Measurements from ENCODE around the gene APAF1. TPM values are rescaled to one million over a fixed set of nuclear protein-coding genes. Genes with fewer than 3 reads are reported as not detected.
A peak's percentile ranks its signal among the peaks of the same experiment; 100 is the strongest.
"Not testable (repeated sequence)": the region's sequence is repeated elsewhere in the genome, so short reads cannot be mapped to it uniquely, and the experiment has no call there.

The APAF1 gene
- total RNA-seq, 1 donor from 2014 or later, result 20.7 TPM

DNA sequence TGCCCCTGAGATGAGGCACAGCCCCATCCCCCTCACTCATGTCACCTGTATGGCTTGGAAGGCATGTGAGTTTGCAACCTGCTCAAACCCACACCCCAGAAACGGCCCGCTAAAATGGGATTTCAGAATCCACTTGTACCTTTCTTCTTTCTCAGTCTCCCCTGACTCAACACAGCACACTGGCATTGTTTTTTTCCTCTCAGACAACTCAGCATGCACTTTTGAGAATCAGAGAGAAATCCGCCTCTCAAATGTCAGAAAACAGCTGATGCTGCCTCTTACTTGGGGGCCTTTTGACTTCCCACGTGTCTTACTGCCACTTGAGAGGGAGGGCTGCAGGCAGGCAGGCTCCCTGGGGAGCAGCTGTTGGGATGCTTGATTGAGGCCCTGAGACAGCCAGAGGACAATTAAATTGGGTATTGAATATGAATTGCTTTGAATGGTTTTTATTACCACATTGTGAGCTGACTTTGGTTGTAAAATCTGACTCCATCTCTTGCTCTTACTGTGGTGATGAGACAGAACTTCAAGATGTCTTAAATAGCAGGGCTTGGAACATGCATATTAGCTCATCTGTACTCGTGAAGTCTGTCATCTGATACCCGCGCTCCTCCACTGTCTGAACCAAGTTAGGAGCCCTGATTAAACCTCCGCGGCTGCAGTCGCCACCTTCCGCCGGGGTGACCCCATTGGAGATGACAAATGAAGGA lies 96.6 kb downstream of the APAF1 start:
- Mint-ChIP-seq H3K9me3 (no peaks in the 10 kb centered on the region), H3K27ac (peak overlapping the region; percentile 97), H3K36me3 (ENCODE audit: low read depth) (peaks cover 7% of the 10 kb centered on the region), H3K27me3 (peaks cover 4% of the 10 kb centered on the region), H3K4me3 (peak overlapping the region; percentile 57), H3K4me1 (peaks cover 64% of the 10 kb centered on the region)
- intact Hi-C loops (cut with micrococcal nuclease), result loop anchor here (1.0 to 5.0 kb wide), 6 partner anchors 13 to 239 kb away; partner anchors contain the start of genes IKBIP and TMPO
- peak; percentile 62 for DNase-seq

DNA sequence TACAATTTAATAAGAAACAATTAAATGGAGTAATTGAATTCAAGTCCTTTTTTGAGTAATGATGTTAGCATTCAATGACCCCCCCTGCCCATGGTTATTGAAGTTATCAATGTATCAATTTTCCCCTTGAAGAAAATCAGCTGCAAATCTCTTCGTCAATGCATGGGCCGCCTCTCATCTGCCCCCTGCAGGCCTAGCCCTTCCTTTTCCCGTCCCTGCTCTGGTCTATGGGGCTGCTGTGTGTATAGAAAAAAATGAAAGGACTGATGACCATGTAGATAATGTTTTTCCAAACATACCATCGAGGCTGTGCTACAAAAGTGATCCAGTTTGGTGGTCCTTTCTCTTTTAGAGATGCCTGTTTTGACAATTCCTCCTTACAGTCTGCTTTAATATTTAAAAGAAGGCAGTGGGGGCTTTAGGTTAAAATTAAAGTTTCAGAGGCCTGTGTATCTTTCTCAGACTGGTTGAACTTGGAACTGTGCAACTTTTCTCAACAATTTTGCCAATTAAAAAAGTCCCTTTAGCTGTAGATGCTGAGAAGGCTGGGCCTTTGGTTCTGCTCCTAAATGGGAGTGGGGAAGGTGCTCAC lies 98.4 kb downstream of the APAF1 start:
- Mint-ChIP-seq H3K27me3 (peaks cover 11% of the 10 kb centered on the region), H3K4me1 (peaks cover 52% of the 10 kb centered on the region), H3K9me3 (no peaks in the 10 kb centered on the region), H3K27ac (peak overlapping the region; percentile 67), H3K4me3 (peak overlapping the region; percentile 68), H3K36me3 (ENCODE audit: low read depth) (peaks cover 2% of the 10 kb centered on the region)
- intact Hi-C loops (cut with micrococcal nuclease), result loop anchor here (1.0 to 5.0 kb wide), 5 partner anchors 17 to 241 kb away; partner anchors contain the start of gene TMPO
- peak; percentile 83 for DNase-seq

DNA sequence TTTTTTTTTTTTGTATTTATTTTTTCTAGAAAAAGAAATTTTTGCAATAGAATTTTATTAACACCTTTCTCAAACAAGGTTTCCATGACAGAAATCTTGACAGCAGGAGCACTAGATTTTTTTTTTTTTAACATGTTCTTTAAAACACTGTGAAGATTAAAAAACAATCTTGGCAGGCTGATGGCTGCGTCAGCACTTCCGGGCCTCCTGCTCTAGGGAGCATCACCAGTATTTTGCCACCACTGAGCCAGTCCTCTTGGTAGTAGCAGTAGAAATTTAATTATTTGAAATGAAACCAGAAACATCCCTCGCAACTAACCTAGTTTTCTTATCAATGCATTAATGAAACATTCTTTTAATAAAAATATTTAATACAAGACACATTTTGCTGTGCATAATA lies 99.6 kb downstream of the APAF1 start:
- Mint-ChIP-seq H3K4me1 (peaks cover 42% of the 10 kb centered on the region), H3K27me3 (peaks cover 11% of the 10 kb centered on the region), H3K9me3 (no peaks in the 10 kb centered on the region), H3K36me3 (ENCODE audit: low read depth) (peaks cover 2% of the 10 kb centered on the region), H3K4me3 (peak overlapping the region; percentile 71), H3K27ac (no peak overlapping the region)
- intact Hi-C loops (cut with micrococcal nuclease), result loop anchor here (5.0 kb wide), 4 partner anchors 87 to 1828 kb away; partner anchors contain the start of genes GAS2L3 and TMPO
- no peak for DNase-seq

DNA sequence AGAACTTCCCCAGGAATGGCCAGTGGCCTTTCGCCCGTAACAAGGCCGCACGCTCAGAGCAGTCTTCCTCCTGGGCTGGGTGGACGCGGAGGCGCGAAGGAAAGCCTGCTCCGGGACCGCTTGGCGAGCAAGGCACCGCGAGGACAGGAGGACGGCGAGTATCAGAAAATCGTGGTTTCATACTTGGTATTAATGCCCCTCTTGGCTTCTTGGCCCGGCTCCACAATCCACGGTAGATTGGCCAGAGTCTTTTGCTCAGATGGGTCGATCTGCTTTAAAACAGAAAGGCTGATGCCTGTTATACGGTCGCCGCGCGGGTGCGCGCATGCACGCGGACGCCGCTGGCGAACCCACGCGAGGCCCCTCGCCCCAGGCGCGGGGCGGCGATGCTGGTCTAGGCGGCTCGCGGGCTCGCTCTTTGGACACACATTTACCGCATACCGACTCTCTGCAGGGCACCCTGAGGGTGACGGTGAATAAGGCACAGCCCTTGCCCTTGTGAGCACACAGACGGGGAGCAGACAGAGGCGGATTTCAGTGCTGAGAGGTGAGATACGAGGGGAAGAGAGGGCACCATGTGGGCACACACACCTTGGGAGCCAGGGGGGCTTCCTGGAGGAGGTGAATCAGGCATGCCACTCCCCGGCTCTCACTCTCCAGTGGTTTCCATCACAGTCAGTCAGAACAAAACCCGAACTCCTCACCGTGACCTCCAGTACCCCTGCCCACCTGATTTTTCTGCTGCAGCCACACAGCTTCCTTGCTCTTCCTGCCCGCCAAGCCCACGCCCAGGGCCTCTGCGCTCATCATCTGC lies 100.7 kb downstream of the APAF1 start:
- Mint-ChIP-seq H3K27ac (peak overlapping the region; percentile 85), H3K4me1 (peaks cover 34% of the 10 kb centered on the region), H3K4me3 (peak overlapping the region; percentile 86), H3K36me3 (ENCODE audit: low read depth) (peaks cover 2% of the 10 kb centered on the region), H3K27me3 (peaks cover 11% of the 10 kb centered on the region), H3K9me3 (no peaks in the 10 kb centered on the region)
- intact Hi-C loops (cut with micrococcal nuclease), result loop anchor here (1.0 to 5.0 kb wide), 2 partner anchors 9 to 1827 kb away; partner anchors contain the start of gene GAS2L3
- peak; percentile 83 for DNase-seq

DNA sequence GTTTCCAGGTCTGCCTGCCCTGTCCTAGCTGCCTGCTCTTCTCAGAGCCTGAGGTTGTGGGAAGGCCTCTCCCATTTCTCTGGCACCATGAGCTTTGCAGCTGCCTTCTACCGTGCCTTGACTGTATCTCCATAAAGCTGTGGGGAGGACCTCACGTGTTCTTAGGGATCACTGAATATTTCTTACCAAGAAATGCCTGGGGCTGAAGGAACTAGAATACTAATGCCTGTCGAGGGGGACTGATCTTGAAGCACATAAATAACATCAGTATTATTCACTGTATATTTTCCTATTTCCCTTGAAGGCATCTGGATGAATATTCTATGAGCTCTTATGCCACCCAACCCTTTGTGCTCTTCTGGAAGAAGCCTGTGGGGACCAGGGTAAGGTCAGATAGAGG lies 103.4 kb downstream of the APAF1 start:
- intact Hi-C loops (cut with micrococcal nuclease), result loop anchor here (5.0 kb wide), 1 partner anchor 1824 kb away; the partner anchor contains the start of gene GAS2L3
- Mint-ChIP-seq H3K4me3 (no peak overlapping the region), H3K9me3 (no peaks in the 10 kb centered on the region), H3K4me1 (peaks cover 14% of the 10 kb centered on the region), H3K36me3 (ENCODE audit: low read depth) (peaks cover under 1% of the 10 kb centered on the region), H3K27me3 (peaks cover 11% of the 10 kb centered on the region), H3K27ac (no peak overlapping the region)
- no peak for DNase-seq

DNA sequence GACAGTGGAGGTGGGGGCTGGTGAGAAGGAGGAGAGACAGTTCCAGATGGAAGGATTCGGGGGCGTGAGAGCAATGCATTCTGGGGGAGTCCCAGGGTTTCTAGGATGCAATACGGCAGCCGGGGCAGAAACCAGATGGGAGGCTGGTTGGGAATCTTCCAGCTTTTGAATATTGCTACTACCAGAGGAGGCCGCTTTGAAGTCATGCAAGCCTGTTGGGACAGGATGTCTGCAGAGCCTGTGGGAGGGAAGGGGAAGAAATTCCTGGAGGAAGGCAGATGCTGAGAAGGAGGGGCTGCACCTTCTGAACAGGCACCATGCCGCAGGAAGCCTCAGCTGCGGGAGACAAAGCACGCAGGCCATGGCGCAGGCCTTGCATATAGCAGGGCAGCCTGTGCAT lies 105.4 kb downstream of the APAF1 start:
- H3K27me3 Mint-ChIP-seq, result peaks cover 11% of the 10 kb centered on the region
- no peak overlapping the region for H3K4me3 Mint-ChIP-seq
- no peak for DNase-seq
- no peaks in the 10 kb centered on the region for H3K9me3 Mint-ChIP-seq
- H3K27ac Mint-ChIP-seq, result no peak overlapping the region
- no peaks in the 10 kb centered on the region for H3K36me3 Mint-ChIP-seq (ENCODE audit: low read depth)
- intact Hi-C loops (cut with micrococcal nuclease), result no loop called here
- H3K4me1 Mint-ChIP-seq, result peaks cover 25% of the 10 kb centered on the region

DNA sequence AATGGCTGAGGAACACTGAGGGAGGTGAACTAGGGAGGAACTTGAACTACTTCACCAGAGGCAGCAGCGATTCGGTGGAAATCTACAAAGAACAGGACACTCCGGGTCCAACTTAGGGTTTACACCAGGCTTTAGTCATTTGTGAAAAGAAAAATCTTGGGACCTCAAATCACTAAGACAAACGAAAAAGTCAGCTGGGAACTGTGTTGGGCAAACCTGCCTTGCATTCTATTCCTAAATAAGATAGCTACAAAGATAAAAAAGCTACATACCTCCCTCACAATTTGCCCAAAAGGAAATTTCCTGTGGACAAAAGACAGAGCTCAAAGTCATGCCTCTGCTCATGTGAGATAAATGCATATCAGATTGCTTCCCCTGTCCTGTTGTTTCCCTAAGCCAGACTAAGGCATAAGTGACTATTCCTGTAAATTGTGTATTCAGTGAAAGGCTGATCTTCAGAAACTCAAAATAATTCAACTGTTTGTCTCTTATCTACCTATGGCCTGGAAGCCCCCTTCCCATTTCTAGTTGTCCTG lies 106.6 kb downstream of the APAF1 start:
- DNase-seq, result no peak
- intact Hi-C loops (cut with micrococcal nuclease), result no loop called here
- H3K36me3 Mint-ChIP-seq (ENCODE audit: low read depth), result no peaks in the 10 kb centered on the region
- H3K4me3 Mint-ChIP-seq, result no peak overlapping the region
- H3K27me3 Mint-ChIP-seq, result peaks cover 7% of the 10 kb centered on the region
- H3K9me3 Mint-ChIP-seq, result peaks cover 3% of the 10 kb centered on the region
- no peak overlapping the region for H3K27ac Mint-ChIP-seq
- H3K4me1 Mint-ChIP-seq, result peaks cover 19% of the 10 kb centered on the region

DNA sequence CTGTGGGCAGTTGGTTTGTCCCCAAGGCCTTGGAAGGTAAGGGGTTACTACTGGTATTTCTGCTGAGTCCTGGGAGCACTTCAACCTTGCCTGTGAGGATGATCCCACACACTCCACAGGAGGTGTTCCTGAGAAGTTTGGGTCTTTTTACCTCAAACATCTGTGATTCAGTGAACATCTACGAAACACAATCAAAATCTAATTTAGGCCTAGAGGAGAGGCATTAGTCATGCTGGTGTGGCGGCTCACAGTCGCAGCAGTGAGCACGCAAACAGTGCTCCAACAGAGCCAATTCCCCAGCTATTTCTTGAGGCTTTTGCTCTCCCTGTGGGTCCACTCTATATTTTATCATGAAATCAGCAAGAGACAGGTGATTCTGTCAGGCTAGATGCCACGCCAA lies 107.6 kb downstream of the APAF1 start:
- DNase-seq, result no peak
- peaks cover 19% of the 10 kb centered on the region for H3K4me1 Mint-ChIP-seq
- intact Hi-C loops (cut with micrococcal nuclease), result no loop called here
- peaks cover under 1% of the 10 kb centered on the region for H3K27me3 Mint-ChIP-seq
- H3K4me3 Mint-ChIP-seq, result no peak overlapping the region
- no peak overlapping the region for H3K27ac Mint-ChIP-seq
- peaks cover 3% of the 10 kb centered on the region for H3K9me3 Mint-ChIP-seq
- no peaks in the 10 kb centered on the region for H3K36me3 Mint-ChIP-seq (ENCODE audit: low read depth)

DNA sequence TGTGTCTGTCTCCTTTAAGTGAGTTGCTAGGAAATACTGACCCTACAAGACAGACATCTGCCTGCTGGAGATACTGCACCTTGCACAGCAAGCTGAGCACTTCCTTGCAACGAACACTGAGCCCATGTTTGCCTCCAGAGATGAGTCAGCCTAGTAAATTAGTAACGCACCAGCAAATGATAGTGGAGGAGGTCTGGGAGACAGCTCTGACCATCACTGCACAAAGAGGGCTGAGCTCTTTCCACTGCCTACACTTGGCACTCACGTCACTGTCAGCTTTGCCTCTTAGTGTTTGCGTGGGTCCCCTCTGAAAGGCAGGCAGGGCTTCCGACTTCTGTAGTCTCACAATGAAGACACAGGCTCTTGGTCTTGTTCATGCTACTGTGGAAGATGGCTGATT lies 109.0 kb downstream of the APAF1 start:
- peak; percentile 75 for DNase-seq
- Mint-ChIP-seq H3K4me1 (peaks cover 19% of the 10 kb centered on the region), H3K4me3 (peak overlapping the region; percentile 31), H3K36me3 (ENCODE audit: low read depth) (no peaks in the 10 kb centered on the region), H3K27me3 (no peaks in the 10 kb centered on the region), H3K27ac (peak overlapping the region; percentile 78), H3K9me3 (peaks cover 3% of the 10 kb centered on the region)
- intact Hi-C loops (cut with micrococcal nuclease), result loop anchor here (1.0 kb wide), 2 partner anchors 8 to 13 kb away; no protein-coding TSS in a partner anchor

DNA sequence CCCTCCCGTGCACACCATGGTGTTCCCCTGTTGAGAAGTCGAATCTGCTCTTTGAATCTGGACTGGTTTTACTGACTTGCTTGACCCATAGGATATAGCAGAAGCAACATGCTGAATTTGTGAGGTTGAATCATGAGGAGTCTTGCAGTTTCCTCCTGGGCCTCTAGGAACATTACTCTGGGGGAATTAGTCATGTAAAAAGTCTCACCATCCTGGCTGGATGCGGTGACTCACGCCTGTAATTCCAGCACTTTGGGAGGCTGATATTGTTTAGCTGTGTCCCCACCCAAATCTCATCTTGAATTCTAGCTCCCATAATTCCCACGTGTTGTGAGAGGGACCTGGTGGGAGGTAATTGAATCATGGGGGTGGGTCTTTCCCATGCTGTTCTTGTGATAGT lies 110.8 kb downstream of the APAF1 start:
- Mint-ChIP-seq H3K27ac (peak overlapping the region; percentile 14), H3K4me1 (peaks cover 17% of the 10 kb centered on the region)
- DNase-seq; H3K4me3 Mint-ChIP-seq; H3K36me3 Mint-ChIP-seq (ENCODE audit: low read depth); H3K27me3 Mint-ChIP-seq; intact Hi-C loops (cut with micrococcal nuclease); H3K9me3 Mint-ChIP-seq: not testable (repeated sequence)

DNA sequence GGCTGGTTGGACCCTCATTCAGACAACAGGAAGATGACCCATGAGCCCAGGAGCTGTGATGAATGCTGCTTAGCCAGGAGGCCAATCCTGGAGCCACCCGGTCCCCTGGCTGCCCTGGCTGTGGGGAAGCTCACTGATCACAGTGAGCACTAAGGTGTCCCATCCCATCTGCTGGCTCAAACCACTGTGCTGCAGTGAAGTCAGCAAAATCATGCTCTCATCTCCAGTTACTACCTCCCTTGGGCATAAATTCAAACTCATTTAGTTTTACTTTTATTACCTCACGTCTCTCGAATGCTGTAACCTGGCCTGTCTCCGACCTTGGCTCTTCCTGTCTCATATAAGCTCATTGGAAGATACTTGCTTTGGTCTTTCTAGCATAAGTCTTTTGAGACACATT lies 112.4 kb downstream of the APAF1 start:
- Mint-ChIP-seq H3K27me3 (peaks cover 5% of the 10 kb centered on the region), H3K36me3 (ENCODE audit: low read depth) (no peaks in the 10 kb centered on the region), H3K4me3 (no peak overlapping the region), H3K27ac (no peak overlapping the region), H3K4me1 (peaks cover 17% of the 10 kb centered on the region), H3K9me3 (peaks cover 3% of the 10 kb centered on the region)
- no peak for DNase-seq
- intact Hi-C loops (cut with micrococcal nuclease), result no loop called here

DNA sequence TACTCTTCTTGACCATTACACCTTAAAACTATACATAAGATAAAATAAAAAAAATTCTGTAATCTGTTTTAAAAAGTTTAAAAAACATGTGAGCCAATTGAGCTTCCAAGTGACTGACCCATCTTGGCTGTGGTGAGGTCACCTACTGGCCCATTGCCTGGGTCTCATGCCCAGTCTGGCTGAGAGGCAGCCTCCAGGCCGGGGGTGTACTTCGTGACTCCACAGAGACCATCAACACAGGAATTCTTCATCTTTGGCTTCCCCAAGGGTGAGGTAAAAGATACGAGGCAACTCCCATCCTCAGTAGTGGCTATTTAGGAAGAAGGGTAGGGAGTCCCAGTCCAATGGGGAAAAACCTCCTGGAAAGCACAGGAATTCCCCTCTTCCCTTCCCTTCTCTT lies 113.2 kb downstream of the APAF1 start:
- no peak overlapping the region for H3K27ac Mint-ChIP-seq
- DNase-seq, result no peak
- H3K9me3 Mint-ChIP-seq, result peaks cover 3% of the 10 kb centered on the region
- peaks cover 15% of the 10 kb centered on the region for H3K4me1 Mint-ChIP-seq
- no peak overlapping the region for H3K4me3 Mint-ChIP-seq
- H3K27me3 Mint-ChIP-seq, result peaks cover 8% of the 10 kb centered on the region
- H3K36me3 Mint-ChIP-seq (ENCODE audit: low read depth), result no peaks in the 10 kb centered on the region
- intact Hi-C loops (cut with micrococcal nuclease), result no loop called here

DNA sequence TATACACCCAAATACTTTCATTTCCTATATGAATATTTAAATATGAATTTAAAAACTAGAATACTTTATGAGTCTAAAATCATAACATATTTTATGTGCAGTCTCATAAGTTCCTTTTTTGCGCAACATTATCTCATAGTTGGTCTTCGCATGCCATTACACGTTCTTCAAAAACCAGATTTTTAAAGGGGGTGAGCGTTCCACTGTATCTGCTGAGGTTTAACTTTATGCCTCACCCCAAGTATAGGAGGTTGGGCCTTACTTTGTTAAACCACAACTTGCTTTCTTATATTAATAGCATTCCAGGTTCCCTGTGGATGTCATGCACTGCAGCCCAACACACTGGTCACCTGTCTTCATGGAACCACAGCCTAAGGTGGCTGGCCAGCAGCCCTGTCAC lies 118.6 kb downstream of the APAF1 start:
- no peaks in the 10 kb centered on the region for H3K36me3 Mint-ChIP-seq (ENCODE audit: low read depth)
- H3K27me3 Mint-ChIP-seq, result peaks cover 16% of the 10 kb centered on the region
- no peak for DNase-seq
- H3K4me1 Mint-ChIP-seq, result no peaks in the 10 kb centered on the region
- no peaks in the 10 kb centered on the region for H3K9me3 Mint-ChIP-seq
- H3K27ac Mint-ChIP-seq, result no peak overlapping the region
- no peak overlapping the region for H3K4me3 Mint-ChIP-seq
- intact Hi-C loops (cut with micrococcal nuclease), result no loop called here

Data from activated CD4-positive, alpha-beta T cell treated with anti-CD3 and anti-CD28 coated beads, Interleukin-2, amount 10 ng/mL, durations not matched to agents 24 days and 14 days (primary cell).